Body of pancreas (tissue), 4 donors: ENCODE measurements around the gene NUP93. TPM values are rescaled to one million over a fixed set of nuclear protein-coding genes. Genes with fewer than 3 reads are reported as not detected.

Source experiments
- ATAC-seq: fragments of 150-250 bp; one replicate; pipeline ENCODE4 v1.9.1; 2016
- DNase-seq, 4 donors: peaks; one replicate each; pipeline ENCODE4 v3.0.0-alpha.2; 2019
- H3K27ac ChIP-seq, 4 donors: fragments of 200-600 bp; sonication (generic); 1 replicate in 3 of 4; 2 replicates in 1 of 4; pipeline versions ENCODE4 v1.5.1 to v1.6.1; 2016 to 2019; ENCODE audit warnings: mild to moderate bottlenecking in 1 of 4, mixed read lengths in 1 of 4, moderate library complexity in 1 of 4
- H3K27me3 ChIP-seq, 2 donors: fragments of 200-600 bp; sonication (generic); one replicate each; pipeline ENCODE4 v1.6.0; 2016; ENCODE audit warnings: mild to moderate bottlenecking in 1 of 2
- H3K36me3 ChIP-seq, 2 donors: fragments of 200-600 bp; sonication (generic); replicated peaks in 1 of 2; 2 replicates each; pipeline ENCODE4 v1.5.1; 2016; ENCODE audit warnings: low read depth in 2 of 2; ENCODE audit not compliant: insufficient read depth in 1 of 2
- H3K4me1 ChIP-seq: fragments of 200-600 bp; sonication (generic); one replicate; pipeline ENCODE4 v1.6.0; 2016
- H3K4me3 ChIP-seq, 2 donors: fragments of 200-600 bp; sonication (generic); 1 replicate in 1 of 2; 2 replicates in 1 of 2; pipeline ENCODE4 v1.5.1; 2016 to 2019
- H3K9me3 ChIP-seq, 3 donors: fragments of 200-600 bp; sonication (generic); 1 replicate in 2 of 3; 2 replicates in 1 of 3; pipeline ENCODE4 v1.5.1; 2016
- POLR2A ChIP-seq, 3 donors: fragments of 450-650 bp; IDR thresholded peaks; one replicate each; pipeline ENCODE4 v1.6.1; 2016; ENCODE audit warnings: antibody characterized with exemption in 3 of 3, mild to moderate bottlenecking in 2 of 3
- WGBS, 2 donors: methylation state at CpG; one replicate each; pipeline ENCODE4 v1.1.5; 2017; 5-methylcytosine and 5-hydroxymethylcytosine counted together
- intact Hi-C: fragments of 100-400 bp; cut with DNase I; formaldehyde crosslinking; loops from one replicate; pipeline ENCODE4 v1.15.1; 2023
- total RNA-seq, 2 donors: library from RNA; depleted of rRNA; stranded (reverse); fragments of >200 nt; gene quantifications; one replicate each; pipeline ENCODE4 v1.1.0, GENCODE V29; 2016
- TF ChIP-seq, protein P1 (sequence below), 7 experiments: fragments of 450-650 bp in 4 of 7; fragments of 200-600 bp in 3 of 7; sonication (generic) in 3 of 7; IDR thresholded peaks; one replicate each; pipeline ENCODE4 v1.5.1; 2016 to 2019; ENCODE audit warnings: antibody characterized with exemption in 7 of 7

The NUP93 gene
- total RNA-seq, 2 donors from 2014 or later = 12.2 to 19.1 TPM

DNA sequence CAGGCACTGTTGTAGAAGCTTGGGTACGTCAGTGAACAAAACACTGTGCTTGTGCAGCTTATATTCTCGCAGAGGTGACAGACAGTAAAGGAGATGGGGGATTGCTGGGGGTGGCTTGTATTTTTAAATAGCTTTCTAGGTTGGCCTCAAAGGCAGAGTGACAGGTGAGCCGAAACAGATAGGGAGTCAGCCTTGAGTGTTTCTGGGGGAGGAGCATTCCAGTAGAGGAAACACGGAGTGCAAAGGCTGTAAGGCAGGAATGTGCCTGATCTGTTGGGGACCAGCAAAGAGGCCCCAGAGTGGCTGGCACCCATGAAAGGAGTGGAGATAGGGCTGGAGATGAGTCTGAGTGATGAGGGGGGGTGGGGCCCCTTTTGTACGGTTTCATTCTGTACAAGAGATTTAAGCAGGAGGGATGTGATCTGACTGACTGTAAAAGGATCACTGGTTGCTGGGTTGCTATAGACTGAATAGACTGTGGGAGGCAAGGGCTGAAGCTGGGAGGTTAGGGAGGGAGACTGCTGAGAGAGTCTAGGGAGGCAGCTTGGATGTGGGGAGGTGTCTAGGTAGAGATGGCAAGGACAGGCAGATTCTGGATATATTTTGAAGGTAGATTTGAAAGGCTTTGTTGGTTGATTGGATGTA, 15.2 kb downstream of the NUP93 start:
- TF ChIP-seq, protein P1, sequence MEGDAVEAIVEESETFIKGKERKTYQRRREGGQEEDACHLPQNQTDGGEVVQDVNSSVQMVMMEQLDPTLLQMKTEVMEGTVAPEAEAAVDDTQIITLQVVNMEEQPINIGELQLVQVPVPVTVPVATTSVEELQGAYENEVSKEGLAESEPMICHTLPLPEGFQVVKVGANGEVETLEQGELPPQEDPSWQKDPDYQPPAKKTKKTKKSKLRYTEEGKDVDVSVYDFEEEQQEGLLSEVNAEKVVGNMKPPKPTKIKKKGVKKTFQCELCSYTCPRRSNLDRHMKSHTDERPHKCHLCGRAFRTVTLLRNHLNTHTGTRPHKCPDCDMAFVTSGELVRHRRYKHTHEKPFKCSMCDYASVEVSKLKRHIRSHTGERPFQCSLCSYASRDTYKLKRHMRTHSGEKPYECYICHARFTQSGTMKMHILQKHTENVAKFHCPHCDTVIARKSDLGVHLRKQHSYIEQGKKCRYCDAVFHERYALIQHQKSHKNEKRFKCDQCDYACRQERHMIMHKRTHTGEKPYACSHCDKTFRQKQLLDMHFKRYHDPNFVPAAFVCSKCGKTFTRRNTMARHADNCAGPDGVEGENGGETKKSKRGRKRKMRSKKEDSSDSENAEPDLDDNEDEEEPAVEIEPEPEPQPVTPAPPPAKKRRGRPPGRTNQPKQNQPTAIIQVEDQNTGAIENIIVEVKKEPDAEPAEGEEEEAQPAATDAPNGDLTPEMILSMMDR (IDR thresholded peaks at IDR 0.05) = no peak
- TF ChIP-seq POLR2A (IDR thresholded peaks at IDR 0.05) = no peak
- H3K9me3 ChIP-seq = no peaks in the 10 kb centered on the region
- ATAC-seq (peak; percentile 24), DNase-seq (no peak)
- no peak overlapping the region for H3K4me3 ChIP-seq
- peaks cover 33% of the 10 kb centered on the region for H3K4me1 ChIP-seq
- no peaks in the 10 kb centered on the region for H3K27me3 ChIP-seq
- intact Hi-C loops = no loop called here
- H3K36me3 ChIP-seq = no peaks in the 10 kb centered on the region
- H3K27ac ChIP-seq = no peak overlapping the region
- 51 to 57% methylated on average over 5 of the region's 5 CpGs for WGBS, 2 donors

DNA sequence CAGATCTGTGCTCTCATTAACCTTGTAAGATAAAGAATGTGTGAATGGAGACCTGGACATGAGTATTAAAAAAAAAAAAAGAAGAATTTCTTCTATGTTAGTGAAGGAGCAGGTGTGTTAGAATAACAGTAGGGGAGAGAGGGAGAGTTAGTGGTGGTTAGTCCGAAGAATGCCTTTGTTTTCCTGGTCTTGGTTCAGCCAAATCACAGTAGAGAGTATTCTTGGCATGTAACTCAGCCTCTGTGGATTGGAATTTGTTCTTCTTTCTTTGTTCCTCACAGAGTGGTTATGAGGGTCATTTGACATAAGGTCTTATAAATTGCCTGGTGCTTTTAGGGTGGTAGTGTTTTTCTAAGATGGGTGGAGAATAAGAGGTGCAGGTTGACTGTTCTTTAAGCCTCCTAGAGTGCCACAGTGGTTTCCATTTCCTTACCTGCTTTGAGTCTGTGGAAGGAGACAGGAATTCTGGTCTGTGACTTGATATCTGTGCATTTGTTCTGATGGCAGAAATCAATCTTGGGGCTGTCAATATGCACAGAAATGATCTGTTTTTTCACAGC, 17.6 kb downstream of the NUP93 start:
- Histone ChIP-seq H3K4me1 (peaks cover 19% of the 10 kb centered on the region), H3K27me3 (no peaks in the 10 kb centered on the region), H3K9me3 (no peaks in the 10 kb centered on the region), H3K36me3 (no peaks in the 10 kb centered on the region), H3K4me3 (no peak overlapping the region), H3K27ac (no peak overlapping the region)
- TF ChIP-seq, protein P1 (IDR thresholded peaks at IDR 0.05) = no peak
- no peak for TF ChIP-seq POLR2A (IDR thresholded peaks at IDR 0.05)
- intact Hi-C loops = no loop called here
- no peak for ATAC-seq
- DNase-seq = no peak
- 50 to 71% methylated on average over 1 of the region's 1 CpG for WGBS, 2 donors

DNA sequence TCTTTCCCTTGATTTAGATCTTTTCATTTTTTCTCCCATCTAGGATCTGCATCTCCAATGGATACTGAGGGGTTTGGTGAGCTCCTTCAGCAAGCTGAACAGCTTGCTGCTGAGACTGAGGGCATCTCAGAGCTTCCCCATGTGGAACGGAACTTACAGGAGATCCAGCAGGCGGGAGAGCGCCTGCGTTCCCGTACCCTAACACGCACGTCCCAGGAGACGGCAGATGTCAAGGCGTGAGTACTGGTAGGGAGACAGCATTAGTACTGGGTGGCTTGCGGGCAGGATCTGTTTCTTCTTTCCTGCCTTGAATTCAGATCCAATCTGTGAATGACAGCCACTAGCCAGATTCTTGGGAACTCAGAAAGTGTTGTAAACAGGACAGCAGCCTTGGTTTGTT, 18.3 kb downstream of the NUP93 start:
- Histone ChIP-seq H3K27me3 (no peaks in the 10 kb centered on the region), H3K4me1 (peaks cover 17% of the 10 kb centered on the region), H3K27ac (no peak overlapping the region), H3K36me3 (no peaks in the 10 kb centered on the region), H3K9me3 (no peaks in the 10 kb centered on the region), H3K4me3 (no peak overlapping the region)
- 92 to 93% methylated on average over 10 of the region's 10 CpGs for WGBS, 2 donors
- intact Hi-C loops = no loop called here
- DNase-seq = no peak
- no peak for ATAC-seq
- no peak for TF ChIP-seq POLR2A (IDR thresholded peaks at IDR 0.05)
- TF ChIP-seq, protein P1 (IDR thresholded peaks at IDR 0.05) = no peak

DNA sequence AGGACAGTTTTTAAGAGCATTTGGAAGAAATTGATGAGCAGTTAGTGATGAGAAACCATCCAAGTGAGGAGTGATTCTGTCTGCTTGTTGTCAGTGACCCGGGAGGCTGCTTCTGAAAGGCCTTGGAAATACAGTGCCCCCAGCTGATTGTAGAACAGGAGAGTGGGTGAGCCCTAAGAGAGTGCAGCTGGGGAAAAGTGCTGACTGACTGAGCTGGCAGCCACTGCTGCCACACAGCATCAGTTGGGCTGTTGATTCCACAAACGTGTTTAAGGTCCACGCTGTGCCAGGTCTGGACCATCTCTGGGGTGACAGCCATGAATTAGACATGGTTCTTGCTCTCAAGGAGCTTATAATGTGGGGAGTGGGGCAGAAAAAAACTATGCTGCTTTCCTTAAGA, 18.9 kb downstream of the NUP93 start:
- no peak for ATAC-seq
- H3K4me1 ChIP-seq = peaks cover 17% of the 10 kb centered on the region
- 79 to 92% methylated on average over 1 to 3 of the region's 3 CpGs for WGBS, 2 donors

More for the DNA sequence above, 18.9 kb downstream of the NUP93 start:
- TF ChIP-seq, protein P1 (IDR thresholded peaks at IDR 0.05) = no peak
- TF ChIP-seq POLR2A (IDR thresholded peaks at IDR 0.05) = no peak
- no peak for DNase-seq
- H3K27me3 ChIP-seq = no peaks in the 10 kb centered on the region
- H3K4me3 ChIP-seq = no peak overlapping the region
- H3K27ac ChIP-seq = no peak overlapping the region
- H3K9me3 ChIP-seq = no peaks in the 10 kb centered on the region
- H3K36me3 ChIP-seq = no peaks in the 10 kb centered on the region
- intact Hi-C loops = no loop called here
